Nephron (organoid): ENCODE measurements around the gene SUPT4H1.

Experiments used
- H3K27ac Mint-ChIP-seq, 3 experiments: 2 replicates each; pipeline ENCODE4 v1.8.0; 2020; ENCODE audit warnings: mixed read lengths in 3 of 3, mild to moderate bottlenecking in 2 of 3, moderate library complexity in 1 of 3
- H3K27me3 Mint-ChIP-seq: 2 replicates; pipeline ENCODE4 v1.8.0; 2021; ENCODE audit warnings: low read depth, mild to moderate bottlenecking, moderate library complexity, mixed read lengths
- H3K36me3 Mint-ChIP-seq: 2 replicates; pipeline ENCODE4 v1.8.0; 2020; ENCODE audit warnings: low read depth, mixed read lengths
- H3K4me1 Mint-ChIP-seq: 2 replicates; pipeline ENCODE4 v1.8.0; 2020; ENCODE audit warnings: mixed read lengths
- H3K4me3 Mint-ChIP-seq, 3 experiments: 2 replicates each; pipeline ENCODE4 v1.8.0; 2020; ENCODE audit warnings: mild to moderate bottlenecking in 3 of 3, mixed read lengths in 3 of 3, moderate library complexity in 2 of 3
- H3K9me3 Mint-ChIP-seq: 2 replicates; pipeline ENCODE4 v1.8.0; 2020; ENCODE audit warnings: mixed read lengths
- TF ChIP-seq, protein P1 (sequence below), 3 experiments: fragments of 200-600 bp; sonication (generic); IDR thresholded peaks; one replicate each; pipeline ENCODE4 v1.5.0; 2021; ENCODE audit warnings: antibody characterized with exemption in 3 of 3; ENCODE audit not compliant: unreplicated experiment in 3 of 3

SUPT4H1 gene

GRCh38 chr17:58378733-58379510 is 26.9 kb upstream of the SUPT4H1 start:
- TF ChIP-seq, protein P1, sequence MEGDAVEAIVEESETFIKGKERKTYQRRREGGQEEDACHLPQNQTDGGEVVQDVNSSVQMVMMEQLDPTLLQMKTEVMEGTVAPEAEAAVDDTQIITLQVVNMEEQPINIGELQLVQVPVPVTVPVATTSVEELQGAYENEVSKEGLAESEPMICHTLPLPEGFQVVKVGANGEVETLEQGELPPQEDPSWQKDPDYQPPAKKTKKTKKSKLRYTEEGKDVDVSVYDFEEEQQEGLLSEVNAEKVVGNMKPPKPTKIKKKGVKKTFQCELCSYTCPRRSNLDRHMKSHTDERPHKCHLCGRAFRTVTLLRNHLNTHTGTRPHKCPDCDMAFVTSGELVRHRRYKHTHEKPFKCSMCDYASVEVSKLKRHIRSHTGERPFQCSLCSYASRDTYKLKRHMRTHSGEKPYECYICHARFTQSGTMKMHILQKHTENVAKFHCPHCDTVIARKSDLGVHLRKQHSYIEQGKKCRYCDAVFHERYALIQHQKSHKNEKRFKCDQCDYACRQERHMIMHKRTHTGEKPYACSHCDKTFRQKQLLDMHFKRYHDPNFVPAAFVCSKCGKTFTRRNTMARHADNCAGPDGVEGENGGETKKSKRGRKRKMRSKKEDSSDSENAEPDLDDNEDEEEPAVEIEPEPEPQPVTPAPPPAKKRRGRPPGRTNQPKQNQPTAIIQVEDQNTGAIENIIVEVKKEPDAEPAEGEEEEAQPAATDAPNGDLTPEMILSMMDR (IDR thresholded peaks at IDR 0.05; ENCODE audit: unreplicated experiment in 3 of 3) = no peak
- Mint-ChIP-seq H3K9me3 (no peaks in the 10 kb centered on the region), H3K27me3 (peaks cover 9% of the 10 kb centered on the region), H3K4me1 (peaks cover 27% of the 10 kb centered on the region), H3K27ac (peak overlapping the region; percentile 17 to 61 (median 36)), H3K36me3 (no peaks in the 10 kb centered on the region), H3K4me3 (no peak overlapping the region)

GRCh38 chr17:58377661-58378060 is 25.7 kb upstream of the SUPT4H1 start:
- peaks cover 20% of the 10 kb centered on the region for H3K4me1 Mint-ChIP-seq
- H3K9me3 Mint-ChIP-seq = no peaks in the 10 kb centered on the region
- peaks cover 9% of the 10 kb centered on the region for H3K27me3 Mint-ChIP-seq
- H3K27ac Mint-ChIP-seq = peak overlapping the region in 1 of 3 experiments; percentile 70
- H3K4me3 Mint-ChIP-seq = no peak overlapping the region
- TF ChIP-seq, protein P1 (IDR thresholded peaks at IDR 0.05; ENCODE audit: unreplicated experiment in 3 of 3) = no peak
- no peaks in the 10 kb centered on the region for H3K36me3 Mint-ChIP-seq

- H3K4me3 Mint-ChIP-seq = no peak overlapping the region
- H3K9me3 Mint-ChIP-seq = no peaks in the 10 kb centered on the region
- no peaks in the 10 kb centered on the region for H3K36me3 Mint-ChIP-seq
- peaks cover 9% of the 10 kb centered on the region for H3K27me3 Mint-ChIP-seq
- TF ChIP-seq, protein P1 (IDR thresholded peaks at IDR 0.05; ENCODE audit: unreplicated experiment in 3 of 3) = no peak
- H3K27ac Mint-ChIP-seq = peak overlapping the region in 1 of 3 experiments; percentile 70
- peaks cover 15% of the 10 kb centered on the region for H3K4me1 Mint-ChIP-seq
Measured at GRCh38 chr17:58377093-58377601, 25.1 kb upstream of the SUPT4H1 start.

GRCh38 chr17:58376472-58377000 is 24.5 kb upstream of the SUPT4H1 start:
- H3K4me1 Mint-ChIP-seq = peaks cover 9% of the 10 kb centered on the region
- H3K36me3 Mint-ChIP-seq = no peaks in the 10 kb centered on the region
- TF ChIP-seq, protein P1 (IDR thresholded peaks at IDR 0.05; ENCODE audit: unreplicated experiment in 3 of 3) = no peak
- H3K9me3 Mint-ChIP-seq = no peaks in the 10 kb centered on the region
- no peak overlapping the region for H3K27ac Mint-ChIP-seq
- no peak overlapping the region for H3K4me3 Mint-ChIP-seq
- H3K27me3 Mint-ChIP-seq = peaks cover 9% of the 10 kb centered on the region

DNA sequence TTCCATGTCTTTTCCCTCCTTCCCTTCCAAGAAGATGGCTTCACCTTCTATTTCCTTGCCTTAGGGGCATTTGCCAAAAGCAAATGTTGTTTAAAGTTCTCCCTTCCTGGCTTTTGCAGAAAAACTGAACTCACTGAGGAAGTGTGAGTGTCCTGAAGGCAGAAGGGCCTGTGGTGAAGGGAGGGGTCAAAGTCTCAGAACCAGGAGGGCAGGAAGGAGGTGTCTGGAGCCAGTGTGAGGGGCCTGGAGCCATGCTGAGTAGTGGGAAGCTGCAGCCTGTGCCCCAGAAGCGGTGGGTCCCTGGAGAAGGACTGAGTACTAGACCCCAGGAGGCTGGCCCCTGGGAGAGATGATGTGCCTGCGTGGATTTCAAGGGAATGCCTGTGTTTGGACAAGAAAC is 23.8 kb upstream of the SUPT4H1 start:
- no peak overlapping the region for H3K4me3 Mint-ChIP-seq
- H3K27me3 Mint-ChIP-seq = peaks cover 5% of the 10 kb centered on the region
- peak overlapping the region in 1 of 3 experiments; percentile 19 for H3K27ac Mint-ChIP-seq
- no peaks in the 10 kb centered on the region for H3K36me3 Mint-ChIP-seq
- TF ChIP-seq, protein P1 (IDR thresholded peaks at IDR 0.05; ENCODE audit: unreplicated experiment in 3 of 3) = no peak
- no peaks in the 10 kb centered on the region for H3K9me3 Mint-ChIP-seq
- H3K4me1 Mint-ChIP-seq = peaks cover 2% of the 10 kb centered on the region
